Tibial nerve (tissue), 4 donors: ENCODE measurements around the gene KCNK7.

Experiments
- EP300 ChIP-seq, 2 donors: sonication (generic); formaldehyde crosslinking; IDR thresholded peaks; one replicate each; pipeline ENCODE4 v1.6.1; 2017; ENCODE audit warnings: antibody characterized with exemption in 2 of 2, mild to moderate bottlenecking in 1 of 2
- POLR2A ChIP-seq, 2 donors: fragments of 450-650 bp; IDR thresholded peaks; one replicate each; pipeline ENCODE4 v1.6.1; 2017; ENCODE audit warnings: antibody characterized with exemption in 2 of 2, mild to moderate bottlenecking in 2 of 2, moderate library complexity in 2 of 2
- TF ChIP-seq, protein P1 (sequence below), 5 experiments: fragments of 200-600 bp in 3 of 5; fragments of 450-650 bp in 2 of 5; sonication (generic) in 3 of 5; IDR thresholded peaks; one replicate each; pipeline ENCODE4 v1.5.1; 2016 to 2019; ENCODE audit warnings: antibody characterized with exemption in 5 of 5, mild to moderate bottlenecking in 3 of 5, moderate library complexity in 2 of 5

DNA sequence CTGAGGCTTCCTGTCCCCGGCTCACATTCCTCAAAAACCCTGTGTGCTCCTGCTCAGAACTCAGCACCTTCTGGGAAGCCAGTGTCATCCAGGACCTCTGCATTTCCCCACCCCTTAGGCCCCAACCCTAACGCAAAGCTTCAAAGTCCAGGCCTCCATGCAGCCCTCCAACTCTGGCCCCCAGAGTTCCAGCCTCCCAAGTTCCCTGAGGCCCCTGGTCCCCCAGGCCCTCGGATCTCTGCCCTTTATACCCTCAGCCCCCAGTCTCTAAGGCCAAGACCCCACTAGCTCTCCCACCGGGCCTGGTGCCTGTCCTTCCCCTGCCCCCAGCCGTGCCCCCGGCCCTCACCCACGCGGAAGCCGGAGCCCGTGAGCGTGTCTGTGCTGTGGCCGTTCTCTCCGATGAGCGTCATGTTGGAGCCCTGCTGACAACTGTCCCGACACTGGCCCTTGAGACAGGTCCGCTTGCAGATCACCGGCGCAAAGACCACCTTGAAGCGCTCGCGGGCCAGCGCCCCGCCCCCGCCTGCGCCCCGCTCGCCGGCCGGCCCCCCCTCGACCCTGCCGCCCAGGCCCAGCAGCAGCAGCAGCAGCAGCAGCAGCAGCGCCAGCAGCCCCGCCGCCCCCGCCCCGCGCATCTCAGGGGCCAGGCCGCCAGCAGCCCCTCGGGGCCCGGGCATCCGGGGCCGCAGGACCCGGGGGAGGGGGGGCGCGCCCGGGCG lies 38.2 kb downstream of the KCNK7 start:
- TF ChIP-seq POLR2A (IDR thresholded peaks at IDR 0.05) = no peak
- TF ChIP-seq, protein P1, sequence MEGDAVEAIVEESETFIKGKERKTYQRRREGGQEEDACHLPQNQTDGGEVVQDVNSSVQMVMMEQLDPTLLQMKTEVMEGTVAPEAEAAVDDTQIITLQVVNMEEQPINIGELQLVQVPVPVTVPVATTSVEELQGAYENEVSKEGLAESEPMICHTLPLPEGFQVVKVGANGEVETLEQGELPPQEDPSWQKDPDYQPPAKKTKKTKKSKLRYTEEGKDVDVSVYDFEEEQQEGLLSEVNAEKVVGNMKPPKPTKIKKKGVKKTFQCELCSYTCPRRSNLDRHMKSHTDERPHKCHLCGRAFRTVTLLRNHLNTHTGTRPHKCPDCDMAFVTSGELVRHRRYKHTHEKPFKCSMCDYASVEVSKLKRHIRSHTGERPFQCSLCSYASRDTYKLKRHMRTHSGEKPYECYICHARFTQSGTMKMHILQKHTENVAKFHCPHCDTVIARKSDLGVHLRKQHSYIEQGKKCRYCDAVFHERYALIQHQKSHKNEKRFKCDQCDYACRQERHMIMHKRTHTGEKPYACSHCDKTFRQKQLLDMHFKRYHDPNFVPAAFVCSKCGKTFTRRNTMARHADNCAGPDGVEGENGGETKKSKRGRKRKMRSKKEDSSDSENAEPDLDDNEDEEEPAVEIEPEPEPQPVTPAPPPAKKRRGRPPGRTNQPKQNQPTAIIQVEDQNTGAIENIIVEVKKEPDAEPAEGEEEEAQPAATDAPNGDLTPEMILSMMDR (IDR thresholded peaks at IDR 0.05) = no peak
- no peak for TF ChIP-seq EP300 (IDR thresholded peaks at IDR 0.05)
